C4-2B (cell line): ENCODE measurements around the gene EIF3F.

Source experiments
- ZFX ChIP-seq: fragments of 450-650 bp; IDR thresholded peaks from 2 replicates; pipeline ENCODE4 v1.6.1; 2017
- TF ChIP-seq, protein P1 (sequence below): fragments of 450-650 bp; conservative IDR thresholded peaks from 2 replicates; pipeline ENCODE4 v1.5.1; 2017; ENCODE audit warnings: mild to moderate bottlenecking

DNA sequence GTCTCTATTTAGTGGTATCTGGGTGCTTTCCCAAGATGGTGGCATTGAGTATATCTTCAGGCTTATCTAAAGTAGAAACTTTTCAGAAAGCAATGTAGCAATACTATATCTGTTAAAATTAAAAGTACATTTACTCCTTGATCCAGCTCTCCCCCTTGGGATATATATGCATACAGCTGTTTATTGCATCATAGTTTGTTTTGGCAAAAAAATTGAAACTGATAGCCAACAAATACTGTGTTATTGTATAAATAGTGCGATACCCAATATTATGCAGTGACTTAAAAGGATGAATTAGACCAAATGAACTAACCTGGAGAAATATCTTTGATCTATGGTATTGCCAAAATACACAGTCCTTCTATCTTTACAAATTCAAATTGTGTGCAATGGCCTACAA lies 37.2 kb upstream of the EIF3F start:
- TF ChIP-seq, protein P1, sequence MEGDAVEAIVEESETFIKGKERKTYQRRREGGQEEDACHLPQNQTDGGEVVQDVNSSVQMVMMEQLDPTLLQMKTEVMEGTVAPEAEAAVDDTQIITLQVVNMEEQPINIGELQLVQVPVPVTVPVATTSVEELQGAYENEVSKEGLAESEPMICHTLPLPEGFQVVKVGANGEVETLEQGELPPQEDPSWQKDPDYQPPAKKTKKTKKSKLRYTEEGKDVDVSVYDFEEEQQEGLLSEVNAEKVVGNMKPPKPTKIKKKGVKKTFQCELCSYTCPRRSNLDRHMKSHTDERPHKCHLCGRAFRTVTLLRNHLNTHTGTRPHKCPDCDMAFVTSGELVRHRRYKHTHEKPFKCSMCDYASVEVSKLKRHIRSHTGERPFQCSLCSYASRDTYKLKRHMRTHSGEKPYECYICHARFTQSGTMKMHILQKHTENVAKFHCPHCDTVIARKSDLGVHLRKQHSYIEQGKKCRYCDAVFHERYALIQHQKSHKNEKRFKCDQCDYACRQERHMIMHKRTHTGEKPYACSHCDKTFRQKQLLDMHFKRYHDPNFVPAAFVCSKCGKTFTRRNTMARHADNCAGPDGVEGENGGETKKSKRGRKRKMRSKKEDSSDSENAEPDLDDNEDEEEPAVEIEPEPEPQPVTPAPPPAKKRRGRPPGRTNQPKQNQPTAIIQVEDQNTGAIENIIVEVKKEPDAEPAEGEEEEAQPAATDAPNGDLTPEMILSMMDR: no peak
- no peak for TF ChIP-seq ZFX
